OCI-M1 (cell line): ENCODE measurements around the gene CXCL17.
A peak's percentile ranks its signal among the peaks of the same experiment; 100 is the strongest.

ENCODE experiments used
- DNase-seq: peaks from one replicate; lab custom pipeline; 2025; lab: John Stamatoyannopoulos, UW

Gene CXCL17

DNA sequence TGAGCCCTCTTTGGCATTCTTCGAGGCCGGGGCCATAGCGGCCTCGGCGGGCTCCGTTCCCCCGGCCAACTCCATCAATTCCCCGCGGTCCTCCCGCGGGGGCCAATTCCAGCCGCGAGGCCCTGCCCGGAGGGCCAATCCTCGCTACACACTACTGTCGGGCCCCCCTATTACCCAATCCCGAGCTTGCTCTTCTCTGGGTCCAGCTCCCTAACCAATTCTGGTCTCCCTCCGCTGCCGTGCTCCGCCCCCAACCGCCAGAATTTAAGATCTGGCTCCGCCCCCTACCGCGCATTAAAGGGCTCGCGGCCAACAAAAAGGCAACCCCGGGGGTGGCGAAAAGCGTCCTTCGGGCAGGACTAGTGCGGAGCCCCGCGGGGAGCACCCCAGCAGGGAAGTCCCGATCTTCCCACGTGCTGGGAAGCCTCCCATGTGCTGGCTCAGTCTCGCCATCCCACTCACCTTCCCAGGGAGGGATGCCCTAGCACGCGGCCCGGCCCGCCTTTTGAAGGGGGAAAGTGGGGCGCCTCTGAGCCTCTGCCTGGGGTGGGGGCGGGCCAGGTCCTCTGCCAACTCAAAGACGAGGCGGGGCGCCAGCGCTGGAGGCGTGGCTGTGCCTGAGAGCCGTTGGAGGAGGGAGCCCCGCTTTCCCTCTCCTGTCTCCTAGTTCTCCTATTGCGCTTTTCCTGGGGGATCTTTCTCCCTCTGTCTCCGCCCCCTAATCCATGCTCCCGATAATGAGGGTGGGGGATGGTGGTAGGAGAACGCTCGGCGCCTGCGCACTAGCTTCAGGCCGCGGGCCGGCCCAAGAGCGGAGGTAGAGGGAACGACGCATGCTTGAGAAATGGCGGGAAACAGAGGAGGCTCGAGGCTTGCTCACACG is 19.0 kb downstream of the CXCL17 start:
- peak; percentile 93 for DNase-seq

- peak; percentile 74 for DNase-seq
Observed at GRCh38 chr19:42422901-42423461, 19.8 kb downstream of the CXCL17 start.

DNA sequence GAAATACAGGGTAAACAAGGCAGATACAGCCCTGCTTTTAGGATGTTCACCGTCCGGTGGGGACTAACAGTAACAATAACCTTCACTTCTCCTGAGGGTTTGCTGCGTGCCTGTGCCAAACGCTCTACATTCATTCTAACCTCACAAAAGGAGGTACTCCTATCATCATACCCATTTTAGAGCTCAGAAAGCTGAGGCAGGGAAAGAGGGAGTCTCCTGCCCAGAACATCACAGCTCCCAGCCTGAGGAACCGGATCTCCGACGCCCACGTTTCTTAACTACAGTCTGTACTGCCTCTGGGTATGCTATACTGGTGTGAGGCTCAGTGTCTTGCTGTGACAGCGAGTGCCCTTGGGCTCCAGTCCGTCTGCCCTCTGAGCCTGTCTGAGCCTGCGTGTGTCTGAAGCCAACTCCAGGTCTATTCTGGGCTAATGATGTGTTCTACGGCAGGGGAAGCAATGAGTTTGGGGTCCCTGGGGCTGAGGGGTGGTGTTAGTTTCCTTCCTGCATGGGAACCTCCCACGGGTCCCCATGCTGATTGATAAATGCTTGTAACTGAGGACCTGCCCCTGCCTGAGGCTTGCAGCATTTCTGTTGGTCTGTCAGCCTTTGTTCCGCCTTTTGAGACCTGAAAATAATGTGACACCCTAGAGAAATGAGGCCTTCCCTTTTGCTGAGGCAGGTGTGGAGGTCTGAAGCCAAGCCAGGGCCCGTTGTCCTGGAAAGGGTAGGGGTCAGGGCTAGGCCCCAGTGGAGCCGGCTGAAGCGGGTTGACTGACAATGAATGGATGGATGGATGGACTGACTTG is 20.4 kb downstream of the CXCL17 start:
- no peak for DNase-seq

GRCh38 chr19:42421591-42422031 is 21.1 kb downstream of the CXCL17 start:
- no peak for DNase-seq

- DNase-seq, result no peak
Observed at GRCh38 chr19:42421101-42421500, 21.6 kb downstream of the CXCL17 start.

- DNase-seq, result peak; percentile 82
Observed at GRCh38 chr19:42420055-42420544, 22.6 kb downstream of the CXCL17 start.

GRCh38 chr19:42419309-42419708 is 23.4 kb downstream of the CXCL17 start:
- DNase-seq, result no peak

GRCh38 chr19:42412661-42413076 is 30.1 kb downstream of the CXCL17 start:
- no peak for DNase-seq

GRCh38 chr19:42412227-42412626 is 30.5 kb downstream of the CXCL17 start:
- DNase-seq, result no peak

- no peak for DNase-seq
Observed at GRCh38 chr19:42411581-42412178, 31.1 kb downstream of the CXCL17 start.

GRCh38 chr19:42410371-42410770 is 32.4 kb downstream of the CXCL17 start:
- DNase-seq, result no peak

DNA sequence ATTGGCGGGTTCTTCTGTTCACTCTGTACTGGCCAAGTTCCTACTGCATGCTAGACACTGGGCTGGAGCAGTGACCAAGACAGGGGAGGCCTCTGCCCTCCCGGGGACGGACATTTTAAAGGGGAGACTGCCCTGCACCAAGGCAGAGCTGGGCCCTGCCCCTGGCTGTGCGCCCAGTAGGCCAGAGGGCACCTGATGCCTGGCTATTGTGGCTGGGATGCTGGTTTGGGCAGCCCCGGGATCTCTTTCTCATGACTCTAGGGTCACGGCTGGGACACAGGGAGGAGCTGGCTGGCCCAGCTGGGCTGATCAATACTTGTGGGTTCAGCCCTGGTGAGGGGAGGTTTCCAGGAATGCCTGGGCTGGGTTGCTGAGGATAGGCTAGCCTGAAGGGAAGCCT is 33.3 kb downstream of the CXCL17 start:
- no peak for DNase-seq

DNA sequence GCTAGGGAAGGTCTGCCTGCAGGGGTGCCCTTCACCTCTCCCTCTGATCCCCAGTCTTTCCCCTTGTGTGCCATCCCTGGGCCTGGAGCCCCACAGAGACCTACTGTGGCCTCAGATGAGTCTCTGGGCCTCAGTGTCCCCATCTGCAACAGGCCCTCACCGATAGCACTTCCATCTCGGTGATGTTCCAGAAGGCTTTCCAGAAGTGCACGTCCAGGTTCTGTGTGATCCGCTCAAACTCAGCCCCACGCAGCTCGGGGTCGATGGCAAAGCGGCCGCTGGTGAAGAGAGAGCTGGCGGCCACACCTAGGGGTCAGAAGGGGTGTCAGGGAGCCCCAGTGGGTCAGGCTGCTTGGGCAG is 35.0 kb downstream of the CXCL17 start:
- DNase-seq, result no peak

DNA sequence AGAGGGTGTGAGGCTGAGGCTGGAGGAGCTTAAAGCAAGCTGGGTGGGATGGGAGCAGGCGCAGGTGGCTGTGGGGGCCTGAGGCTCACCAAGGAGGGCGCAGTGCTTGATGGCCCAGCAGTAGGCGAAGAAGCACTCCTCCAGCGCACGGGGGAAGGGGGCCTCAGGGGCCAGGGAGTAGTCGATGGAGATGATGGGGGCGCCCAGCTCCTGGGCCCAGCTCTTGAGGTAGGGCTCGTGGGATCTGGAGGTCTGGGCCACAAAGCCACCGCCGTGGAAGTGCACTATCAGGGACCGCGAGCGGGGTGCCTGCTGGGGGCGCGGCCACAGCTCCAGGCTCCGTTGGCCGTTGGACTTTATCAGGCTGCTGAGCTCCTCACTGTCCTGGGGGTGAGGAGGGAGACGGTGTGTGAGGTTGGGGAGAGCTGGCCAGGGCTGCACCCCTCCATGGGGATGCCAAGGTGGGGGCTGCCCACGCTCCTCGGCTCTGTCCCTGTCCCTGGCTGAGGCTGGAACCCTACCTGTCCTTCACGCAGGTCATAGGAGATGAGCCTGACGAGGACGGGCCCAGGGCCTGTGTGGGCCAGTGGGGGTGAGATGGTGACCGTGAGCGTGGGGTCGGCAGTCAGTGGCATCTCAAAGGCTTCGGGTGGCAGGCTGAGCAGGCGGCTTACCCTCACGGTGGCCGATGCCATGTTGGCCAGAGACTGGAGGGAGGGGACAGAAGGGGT is 35.5 kb downstream of the CXCL17 start:
- DNase-seq, result no peak

DNA sequence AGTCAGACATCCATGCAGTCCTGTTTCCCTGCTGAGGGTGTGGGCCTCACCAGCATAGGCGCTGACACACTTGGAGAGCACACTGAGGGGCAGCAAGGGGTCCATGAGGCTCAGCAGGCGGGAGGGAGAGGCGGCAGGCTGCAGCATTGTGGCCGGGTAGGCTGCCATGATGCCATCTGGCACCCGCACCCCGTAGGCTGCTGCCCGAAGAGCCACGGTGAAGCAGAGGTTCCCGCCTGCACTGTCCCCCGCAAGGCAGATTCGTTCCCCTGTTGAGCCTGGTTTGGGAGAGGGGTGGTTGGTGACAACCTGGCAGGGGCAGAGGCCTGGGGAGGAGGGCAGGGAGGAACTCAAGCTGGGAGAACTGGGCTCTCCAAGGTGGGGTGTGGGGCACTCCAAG is 36.6 kb downstream of the CXCL17 start:
- no peak for DNase-seq

DNA sequence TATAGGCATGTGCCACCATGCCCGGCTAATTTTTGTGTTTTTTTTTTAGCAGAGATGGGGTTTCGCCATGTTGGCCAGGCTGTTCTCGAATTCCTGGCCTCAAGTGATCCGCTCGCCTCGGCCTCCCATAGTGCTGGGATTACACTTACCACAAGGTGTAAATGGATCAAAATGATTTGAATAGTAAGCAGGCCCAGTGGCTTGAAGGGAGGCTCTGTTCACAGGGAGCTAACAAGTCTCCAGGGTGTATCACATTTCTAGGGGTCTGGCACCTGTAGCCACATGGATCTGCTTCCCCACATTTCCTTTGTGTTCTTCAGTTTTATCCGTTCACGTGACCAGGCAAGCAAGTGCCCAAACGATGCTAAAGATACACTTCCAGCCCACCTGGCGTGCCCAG is 39.2 kb downstream of the CXCL17 start:
- DNase-seq, result no peak

DNA sequence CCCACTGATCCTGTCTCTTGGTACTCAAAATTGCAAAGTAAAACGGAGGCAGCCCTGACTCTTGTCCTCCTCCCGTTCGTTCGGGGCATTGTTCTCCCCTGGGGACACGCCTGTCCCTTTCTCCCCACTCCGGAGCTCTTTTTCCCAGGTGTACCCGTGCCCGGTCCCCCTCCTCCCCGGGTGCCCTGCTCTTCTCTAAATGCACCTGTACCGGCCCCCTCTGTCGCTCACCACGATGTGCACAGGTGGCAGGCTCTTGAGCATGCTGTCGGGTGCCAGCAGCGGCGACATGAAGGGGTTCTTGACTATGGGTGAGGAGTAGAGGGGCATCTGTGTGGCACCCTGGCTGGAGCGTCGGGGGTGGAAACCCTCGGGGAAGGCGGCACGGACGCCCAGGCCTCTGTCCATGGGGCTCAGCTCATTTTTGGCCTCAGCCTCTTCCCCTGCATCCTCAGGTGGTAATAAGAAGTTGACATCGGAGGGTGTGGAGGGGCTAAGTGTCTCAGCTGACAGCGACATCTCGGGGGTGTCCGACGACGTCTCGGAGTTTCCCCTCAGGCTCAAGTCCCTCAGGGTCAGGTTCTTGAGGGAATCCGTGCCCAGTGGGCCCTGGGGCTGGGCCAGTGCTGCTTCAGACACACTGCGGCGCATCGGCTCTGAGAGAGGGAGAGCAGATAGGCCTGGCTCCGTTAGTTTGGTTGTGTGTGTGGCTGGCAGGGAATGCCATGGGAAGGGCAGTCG is 40.2 kb downstream of the CXCL17 start:
- DNase-seq, result no peak

GRCh38 chr19:42401365-42402303 is 41.1 kb downstream of the CXCL17 start:
- peak; percentile 92 for DNase-seq

DNA sequence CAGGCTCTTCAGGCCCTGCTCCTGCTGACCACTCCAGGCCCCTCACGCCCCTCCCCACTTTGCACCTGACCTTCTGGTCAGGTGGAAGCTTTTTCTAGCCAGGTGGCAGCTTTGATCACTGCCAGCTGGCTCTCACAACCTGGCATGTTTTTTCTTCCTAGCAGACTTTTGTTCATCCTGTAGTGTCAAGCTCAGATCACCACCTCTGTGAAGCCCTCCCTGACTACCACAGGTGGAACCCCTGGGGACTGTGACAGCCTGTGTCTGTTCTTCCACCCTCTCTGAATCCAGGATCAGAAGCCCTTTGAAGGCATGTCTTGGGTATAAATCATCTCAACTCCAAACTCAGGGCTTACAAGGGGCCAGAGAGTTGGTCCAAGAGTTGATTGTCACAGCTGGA is 42.3 kb downstream of the CXCL17 start:
- no peak for DNase-seq
